ENCODE measurements around the gene HK2.
"Not testable (repeated sequence)": the region's sequence is repeated elsewhere in the genome, so short reads cannot be mapped to it uniquely, and the experiment has no call there.

HK2 gene

DNA sequence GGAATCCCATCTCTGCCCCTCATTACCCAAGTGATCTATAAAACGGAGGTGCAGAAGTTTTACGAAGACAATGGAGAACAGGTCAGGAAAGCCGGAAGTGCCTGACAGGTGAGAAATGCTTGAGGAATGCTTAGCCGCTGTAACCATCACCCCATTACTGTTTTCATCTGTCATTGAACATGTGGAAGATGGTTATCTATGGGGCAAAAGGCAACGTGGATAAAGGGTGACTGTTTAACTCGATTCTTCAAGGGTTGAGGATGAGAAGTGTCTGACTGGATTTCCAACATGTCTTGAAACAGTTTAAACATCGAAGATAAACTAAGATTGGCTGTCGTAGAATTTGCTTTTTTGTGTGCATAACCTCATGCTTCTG, 17.3 kb downstream of the HK2 start:
- TF ChIP-seq, protein P1, sequence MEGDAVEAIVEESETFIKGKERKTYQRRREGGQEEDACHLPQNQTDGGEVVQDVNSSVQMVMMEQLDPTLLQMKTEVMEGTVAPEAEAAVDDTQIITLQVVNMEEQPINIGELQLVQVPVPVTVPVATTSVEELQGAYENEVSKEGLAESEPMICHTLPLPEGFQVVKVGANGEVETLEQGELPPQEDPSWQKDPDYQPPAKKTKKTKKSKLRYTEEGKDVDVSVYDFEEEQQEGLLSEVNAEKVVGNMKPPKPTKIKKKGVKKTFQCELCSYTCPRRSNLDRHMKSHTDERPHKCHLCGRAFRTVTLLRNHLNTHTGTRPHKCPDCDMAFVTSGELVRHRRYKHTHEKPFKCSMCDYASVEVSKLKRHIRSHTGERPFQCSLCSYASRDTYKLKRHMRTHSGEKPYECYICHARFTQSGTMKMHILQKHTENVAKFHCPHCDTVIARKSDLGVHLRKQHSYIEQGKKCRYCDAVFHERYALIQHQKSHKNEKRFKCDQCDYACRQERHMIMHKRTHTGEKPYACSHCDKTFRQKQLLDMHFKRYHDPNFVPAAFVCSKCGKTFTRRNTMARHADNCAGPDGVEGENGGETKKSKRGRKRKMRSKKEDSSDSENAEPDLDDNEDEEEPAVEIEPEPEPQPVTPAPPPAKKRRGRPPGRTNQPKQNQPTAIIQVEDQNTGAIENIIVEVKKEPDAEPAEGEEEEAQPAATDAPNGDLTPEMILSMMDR (conservative IDR thresholded peaks at IDR 0.05; ENCODE audit: low read depth, low read length): no peak
- no peak for DNase-seq (ENCODE audit: low read depth)

DNA sequence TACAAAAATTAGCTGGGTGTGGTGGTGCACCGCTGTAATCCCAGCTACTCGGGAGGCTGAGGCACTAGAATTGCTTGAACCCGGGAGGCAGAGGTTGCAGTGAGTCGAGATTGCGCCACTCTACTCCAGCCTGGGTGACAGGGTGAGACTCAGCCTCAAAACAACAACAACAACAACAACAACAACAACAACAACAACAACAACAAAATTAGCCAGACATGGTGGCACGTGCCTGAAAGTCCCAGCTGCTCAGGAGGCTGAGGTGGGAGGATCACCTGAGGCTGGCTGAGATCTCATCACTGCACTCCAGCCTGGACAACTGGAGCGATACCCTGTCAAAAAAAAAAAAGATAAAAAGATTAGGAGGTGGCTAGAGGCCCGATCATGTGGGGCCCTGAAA, 19.4 kb downstream of the HK2 start:
- not testable (repeated sequence) for H3K4me3 ChIP-seq (ENCODE audit: low read length); DNase-seq (ENCODE audit: low read depth)

More for the DNA sequence above, 17.3 kb downstream of the HK2 start:
- no peak overlapping the region for H3K4me3 ChIP-seq (ENCODE audit: low read length)

DNA sequence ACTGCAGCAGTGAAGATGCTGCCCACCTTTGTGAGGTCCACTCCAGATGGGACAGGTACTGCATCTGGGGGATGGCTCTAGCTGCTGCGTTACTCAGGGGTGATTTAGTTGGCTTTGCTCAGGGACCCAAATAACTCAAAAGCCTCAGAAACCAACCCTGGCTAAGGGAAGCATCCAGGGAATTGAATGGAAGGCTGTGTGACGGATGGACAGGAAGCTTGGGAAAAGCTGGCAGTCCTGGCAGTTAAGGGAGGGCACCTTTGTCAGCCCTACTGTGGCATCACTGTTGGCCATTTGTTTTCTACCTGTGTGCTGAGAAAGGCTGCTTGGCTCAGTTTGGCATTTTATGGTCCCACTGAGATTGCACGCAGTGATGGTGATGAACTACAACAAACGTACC, 20.5 kb downstream of the HK2 start:
- DNase-seq (ENCODE audit: low read depth): no peak
- H3K4me3 ChIP-seq (ENCODE audit: low read length): no peak overlapping the region
- TF ChIP-seq, protein P1 (conservative IDR thresholded peaks at IDR 0.05; ENCODE audit: low read depth, low read length): no peak

DNA sequence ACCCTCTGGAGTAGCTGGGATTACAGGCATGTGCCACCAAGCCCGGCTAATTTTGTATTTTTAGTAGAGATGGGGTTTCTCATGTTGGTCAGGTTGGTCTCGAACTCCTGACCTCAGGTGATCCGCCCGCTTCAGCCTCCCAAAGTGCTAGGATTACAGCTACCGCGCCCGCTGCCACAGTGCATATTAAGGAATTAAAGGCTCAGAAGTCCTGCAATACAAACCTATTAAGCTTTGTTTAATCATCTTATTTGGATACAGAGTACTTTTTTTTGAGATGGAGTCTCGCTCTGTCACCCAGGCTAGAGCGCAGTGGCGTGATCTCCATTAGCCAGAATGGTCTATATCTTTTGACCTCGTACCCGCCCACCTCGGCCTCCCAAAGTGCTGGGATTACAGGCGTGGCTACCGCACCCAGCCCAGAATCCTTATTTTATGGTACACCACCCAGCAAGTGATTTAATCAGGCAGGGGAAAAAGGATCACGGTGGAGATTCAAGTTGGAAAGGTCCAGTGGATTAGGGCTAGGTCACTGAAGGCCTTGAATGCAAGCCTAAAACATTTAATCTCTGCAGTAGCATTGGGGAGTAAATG, 21.3 kb downstream of the HK2 start:
- H3K4me3 ChIP-seq (ENCODE audit: low read length); DNase-seq (ENCODE audit: low read depth): not testable (repeated sequence)

DNA sequence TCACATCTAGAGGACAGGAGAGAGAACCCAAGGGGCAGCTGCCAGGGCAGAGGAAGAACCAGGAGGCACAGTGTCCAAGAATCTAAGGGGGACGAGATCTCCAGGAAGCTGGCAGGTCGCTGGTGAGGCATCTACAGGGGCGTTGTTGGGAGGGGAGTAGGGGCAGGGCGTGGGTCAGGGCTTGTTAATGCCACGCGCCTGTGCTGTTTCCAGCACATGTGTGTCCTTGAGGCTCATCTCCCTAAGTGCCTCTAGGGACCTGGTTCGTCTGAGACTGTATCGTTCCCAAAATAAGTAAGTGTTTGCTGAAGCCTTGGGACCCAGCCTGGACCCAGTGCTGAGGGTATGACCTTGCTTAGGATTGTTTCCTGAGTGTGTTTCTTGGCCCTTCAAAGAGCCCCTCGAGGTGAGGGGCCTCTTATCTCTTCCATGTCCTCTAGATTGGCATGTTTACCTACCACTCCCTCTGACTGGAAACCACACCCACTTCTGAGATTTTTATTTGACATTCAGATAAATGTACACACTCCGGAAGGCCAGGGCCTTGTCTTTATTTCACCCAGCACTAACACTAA, 22.2 kb downstream of the HK2 start:
- DNase-seq (ENCODE audit: low read depth): no peak
- H3K4me3 ChIP-seq (ENCODE audit: low read length): no peak overlapping the region
- TF ChIP-seq, protein P1 (conservative IDR thresholded peaks at IDR 0.05; ENCODE audit: low read depth, low read length): no peak

DNA sequence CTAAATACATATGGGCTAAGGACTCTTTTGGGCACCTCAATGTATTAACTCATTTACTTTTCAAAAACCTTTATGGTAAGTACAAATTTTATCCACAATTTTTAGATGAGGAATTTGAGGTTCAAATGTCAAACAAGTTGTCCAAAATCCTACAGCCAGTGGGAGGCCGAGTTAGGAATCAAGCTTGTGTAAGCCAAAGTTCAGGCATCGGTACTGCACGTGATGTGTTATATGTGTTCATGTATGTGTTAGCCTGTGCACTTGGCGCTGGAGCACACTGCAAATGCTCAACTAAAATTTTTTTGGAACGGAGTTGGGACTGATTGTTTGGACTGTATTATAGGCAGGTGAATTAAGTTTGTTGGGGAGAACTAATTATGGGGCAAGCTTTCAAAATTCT, 22.7 kb downstream of the HK2 start:
- TF ChIP-seq, protein P1 (conservative IDR thresholded peaks at IDR 0.05; ENCODE audit: low read depth, low read length): no peak
- no peak for DNase-seq (ENCODE audit: low read depth)
- no peak overlapping the region for H3K4me3 ChIP-seq (ENCODE audit: low read length)

DNA sequence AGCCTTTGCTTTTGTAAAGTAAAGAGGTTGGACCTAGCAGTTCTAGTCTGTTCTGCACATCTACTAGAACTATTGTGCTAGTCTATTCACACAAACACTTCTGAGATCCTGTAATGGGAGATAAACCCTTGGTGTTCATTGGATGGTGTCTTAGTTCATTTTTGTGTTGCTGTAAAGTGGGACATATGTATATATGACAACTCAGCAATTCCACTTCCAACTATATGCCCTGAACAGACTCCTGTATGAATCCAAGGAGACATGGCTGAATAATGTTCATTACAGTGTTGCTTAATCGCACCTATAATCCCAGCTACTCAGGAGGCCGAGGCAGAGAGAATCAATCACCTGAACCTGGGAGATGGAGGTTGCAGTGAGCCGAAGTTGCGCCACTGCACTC, 23.3 kb downstream of the HK2 start:
- DNase-seq (ENCODE audit: low read depth): no peak
- no peak overlapping the region for H3K4me3 ChIP-seq (ENCODE audit: low read length)
- TF ChIP-seq, protein P1 (conservative IDR thresholded peaks at IDR 0.05; ENCODE audit: low read depth, low read length): no peak

DNA sequence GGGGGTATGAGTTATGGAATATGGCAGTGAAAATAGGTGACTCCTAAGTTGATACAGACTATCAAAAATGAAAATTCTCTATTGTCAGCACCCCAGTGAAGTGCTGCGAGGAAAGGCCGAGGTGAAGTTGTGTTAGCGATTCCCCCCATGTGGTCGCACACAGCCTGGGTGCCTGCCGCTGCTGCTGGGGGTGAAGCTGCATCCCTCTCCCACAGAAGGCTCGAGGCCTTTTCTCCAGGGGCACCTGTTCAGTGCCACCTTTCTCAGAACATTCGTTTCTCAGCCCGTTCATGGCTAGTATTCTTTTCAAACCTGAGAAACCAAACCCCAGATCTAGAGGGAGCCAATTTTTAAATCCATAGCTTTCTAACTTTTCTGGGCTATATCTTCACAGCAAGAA, 23.8 kb downstream of the HK2 start:
- H3K4me3 ChIP-seq (ENCODE audit: low read length): no peak overlapping the region
- no peak for DNase-seq (ENCODE audit: low read depth)
- TF ChIP-seq, protein P1 (conservative IDR thresholded peaks at IDR 0.05; ENCODE audit: low read depth, low read length): no peak

All from retinal pigment epithelial cell (primary cell).